ENCODE data around the gene EPHB6.

The EPHB6 gene

GRCh38 chr7:142881586-142882337, 26.9 kb downstream of the EPHB6 start:
- DNase-seq: no peak

- DNase-seq: no peak
Measured at GRCh38 chr7:142882338-142882678, 27.4 kb downstream of the EPHB6 start.

GRCh38 chr7:142883145-142883544, 28.3 kb downstream of the EPHB6 start:
- no peak for DNase-seq

GRCh38 chr7:142883571-142884285, 28.9 kb downstream of the EPHB6 start:
- DNase-seq: no peak

- DNase-seq: no peak
Measured at GRCh38 chr7:142884286-142884640, 29.4 kb downstream of the EPHB6 start.

- DNase-seq: no peak
Measured at GRCh38 chr7:142885311-142886230, 30.7 kb downstream of the EPHB6 start, which contains the start of gene TRPV6. TRPV6 (minus strand) TSS chr7:142885745.

GRCh38 chr7:142886866-142887265, 32.0 kb downstream of the EPHB6 start:
- DNase-seq: no peak

GRCh38 chr7:142887282-142888015, 32.6 kb downstream of the EPHB6 start:
- no peak for DNase-seq

GRCh38 chr7:142889816-142890215, 34.9 kb downstream of the EPHB6 start:
- DNase-seq: no peak

GRCh38 chr7:142890874-142891485, 36.1 kb downstream of the EPHB6 start:
- DNase-seq: no peak

- DNase-seq: no peak
Measured at GRCh38 chr7:142891490-142892082, 36.7 kb downstream of the EPHB6 start.

- DNase-seq: no peak
Measured at GRCh38 chr7:142892951-142893350, 38.1 kb downstream of the EPHB6 start.

GRCh38 chr7:142894112-142894984, 39.5 kb downstream of the EPHB6 start:
- DNase-seq: no peak

GRCh38 chr7:142894985-142895593, 40.2 kb downstream of the EPHB6 start:
- no peak for DNase-seq

GRCh38 chr7:142896151-142896550, 41.3 kb downstream of the EPHB6 start:
- no peak for DNase-seq

- no peak for DNase-seq
Measured at GRCh38 chr7:142896741-142897379, 42.0 kb downstream of the EPHB6 start.

GRCh38 chr7:142897691-142898090, 42.8 kb downstream of the EPHB6 start:
- DNase-seq: no peak

GRCh38 chr7:142898377-142899170, 43.7 kb downstream of the EPHB6 start:
- no peak for DNase-seq

- no peak for DNase-seq
Measured at GRCh38 chr7:142899661-142900060, 44.8 kb downstream of the EPHB6 start.
